Hepatocyte (in vitro differentiated cells): ENCODE results near the gene CDC6. TPM values are rescaled to one million over a fixed set of nuclear protein-coding genes. Genes with fewer than 3 reads are reported as not detected.
A peak's percentile ranks its signal among the peaks of the same experiment; 100 is the strongest.

Source experiments
- DNase-seq: peaks from one replicate; pipeline ENCODE4 v3.0.0-alpha.2; 2016; ENCODE audit warnings: low spot score
- H2AFZ ChIP-seq: fragments of 200-600 bp; sonication (generic); 2 replicates; pipeline ENCODE4 v1.6.0; 2016; ENCODE audit warnings: antibody characterized with exemption, mild to moderate bottlenecking
- H3K27ac ChIP-seq: fragments of 200-600 bp; sonication (generic); 2 replicates; pipeline ENCODE4 v1.5.1; 2016; ENCODE audit warnings: mild to moderate bottlenecking
- H3K27me3 ChIP-seq: fragments of 200-600 bp; sonication (generic); 2 replicates; pipeline ENCODE4 v1.6.1; 2016
- H3K36me3 ChIP-seq: fragments of 200-600 bp; sonication (generic); replicated peaks from 2 replicates; pipeline ENCODE4 v1.5.1; 2016; ENCODE audit warnings: low read depth; ENCODE audit not compliant: insufficient read depth
- H3K4me1 ChIP-seq: fragments of 200-600 bp; sonication (generic); 2 replicates; pipeline ENCODE4 v1.5.1; 2016; ENCODE audit warnings: mild to moderate bottlenecking, moderate library complexity; ENCODE audit not compliant: insufficient read depth
- H3K4me2 ChIP-seq: fragments of 200-600 bp; sonication (generic); 2 replicates; pipeline ENCODE4 v1.6.0; 2016
- H3K4me3 ChIP-seq: fragments of 200-600 bp; sonication (generic); 2 replicates; pipeline ENCODE4 v1.5.1; 2016; ENCODE audit warnings: mild to moderate bottlenecking
- H3K79me2 ChIP-seq: fragments of 200-600 bp; sonication (generic); 2 replicates; pipeline ENCODE4 v1.6.0; 2017; ENCODE audit warnings: mild to moderate bottlenecking
- H3K9me2 ChIP-seq: fragments of 200-600 bp; sonication (generic); replicated peaks from 2 replicates; pipeline ENCODE4 v1.6.0; 2017; ENCODE audit warnings: mild to moderate bottlenecking; ENCODE audit not compliant: insufficient read depth
- H3K9me3 ChIP-seq: fragments of 200-600 bp; sonication (generic); 2 replicates; pipeline ENCODE4 v1.5.1; 2016; ENCODE audit warnings: low read depth, mild to moderate bottlenecking
- H4K20me1 ChIP-seq: fragments of 200-600 bp; sonication (generic); 2 replicates; pipeline ENCODE4 v1.6.0; 2016; ENCODE audit warnings: mild to moderate bottlenecking; ENCODE audit not compliant: insufficient read depth, poor library complexity, severe bottlenecking
- EZH2 ChIP-seq: fragments of 200-600 bp; sonication (generic); IDR thresholded peaks from 2 replicates; pipeline ENCODE4 v1.6.1; 2016; ENCODE audit warnings: antibody characterized with exemption, mild to moderate bottlenecking, borderline replicate concordance
- EZH2phosphoT487 ChIP-seq: fragments of 200-600 bp; sonication (generic); IDR thresholded peaks from one replicate; pipeline ENCODE4 v1.6.1; 2018; ENCODE audit warnings: antibody characterized with exemption, mild to moderate bottlenecking, low read depth, moderate library complexity; ENCODE audit not compliant: unreplicated experiment, severe bottlenecking
- WGBS: methylation state at CpG from one replicate; pipeline ENCODE4 v1.1.6; 2016; ENCODE audit warnings: low lambda C conversion rate; ENCODE audit errors: missing lambda C conversion rate; 5-methylcytosine and 5-hydroxymethylcytosine counted together
- polyA plus RNA-seq: library from polyadenylated mRNA; unstranded; fragments of >200 nt; fragmentation: Nextera tagmentation; extraction: Ambion mirVana; gene quantifications from 2 replicates; pipeline ENCODE4 v1.2.1, GENCODE V29; 2016
- total RNA-seq: library from RNA; depleted of rRNA; stranded (reverse); fragments of >200 nt; gene quantifications from 2 replicates; pipeline ENCODE4 v1.2.3, GENCODE V29; 2014
- TF ChIP-seq, protein P1 (sequence below): fragments of 200-600 bp; sonication (generic); IDR thresholded peaks from 2 replicates; pipeline ENCODE4 v1.5.1; 2016; ENCODE audit warnings: antibody characterized with exemption, mild to moderate bottlenecking; ENCODE audit not compliant: poor library complexity

The CDC6 gene
- total and polyA plus RNA-seq, 2 experiments from 2014 or later: 5.1 to 5.8 TPM

GRCh38 chr17:40320756-40321523 lies 33.3 kb downstream of the CDC6 start:
- DNase-seq: no peak
- Histone ChIP-seq H3K4me2 (peak overlapping the region; percentile 87), H3K9me2 (no peaks in the 10 kb centered on the region), H3K36me3 (no peaks in the 10 kb centered on the region), H4K20me1 (peaks cover 65% of the 10 kb centered on the region), H2AFZ (no peak overlapping the region), H3K27me3 (no peaks in the 10 kb centered on the region), H3K4me1 (peaks cover 74% of the 10 kb centered on the region), H3K79me2 (peaks cover 87% of the 10 kb centered on the region), H3K9me3 (no peaks in the 10 kb centered on the region), H3K4me3 (no peak overlapping the region), H3K27ac (peak overlapping the region; percentile 87)
- 67% methylated on average over 11 of the region's 19 CpGs for WGBS
- TF ChIP-seq, protein P1, sequence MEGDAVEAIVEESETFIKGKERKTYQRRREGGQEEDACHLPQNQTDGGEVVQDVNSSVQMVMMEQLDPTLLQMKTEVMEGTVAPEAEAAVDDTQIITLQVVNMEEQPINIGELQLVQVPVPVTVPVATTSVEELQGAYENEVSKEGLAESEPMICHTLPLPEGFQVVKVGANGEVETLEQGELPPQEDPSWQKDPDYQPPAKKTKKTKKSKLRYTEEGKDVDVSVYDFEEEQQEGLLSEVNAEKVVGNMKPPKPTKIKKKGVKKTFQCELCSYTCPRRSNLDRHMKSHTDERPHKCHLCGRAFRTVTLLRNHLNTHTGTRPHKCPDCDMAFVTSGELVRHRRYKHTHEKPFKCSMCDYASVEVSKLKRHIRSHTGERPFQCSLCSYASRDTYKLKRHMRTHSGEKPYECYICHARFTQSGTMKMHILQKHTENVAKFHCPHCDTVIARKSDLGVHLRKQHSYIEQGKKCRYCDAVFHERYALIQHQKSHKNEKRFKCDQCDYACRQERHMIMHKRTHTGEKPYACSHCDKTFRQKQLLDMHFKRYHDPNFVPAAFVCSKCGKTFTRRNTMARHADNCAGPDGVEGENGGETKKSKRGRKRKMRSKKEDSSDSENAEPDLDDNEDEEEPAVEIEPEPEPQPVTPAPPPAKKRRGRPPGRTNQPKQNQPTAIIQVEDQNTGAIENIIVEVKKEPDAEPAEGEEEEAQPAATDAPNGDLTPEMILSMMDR: no peak
- TF ChIP-seq EZH2: no peak
- no peak for TF ChIP-seq EZH2phosphoT487

- no peaks in the 10 kb centered on the region for H3K36me3 ChIP-seq
- peaks cover 93% of the 10 kb centered on the region for H3K79me2 ChIP-seq
- H3K9me3 ChIP-seq: no peaks in the 10 kb centered on the region
- no peak overlapping the region for H3K4me3 ChIP-seq
- TF ChIP-seq, protein P1: no peak
- TF ChIP-seq EZH2 (no peak), EZH2phosphoT487 (no peak)
- H3K4me1 ChIP-seq: peaks cover 72% of the 10 kb centered on the region
- H4K20me1 ChIP-seq: peaks cover 68% of the 10 kb centered on the region
- DNase-seq: no peak
- H3K27ac ChIP-seq: peak overlapping the region; percentile 87
- H2AFZ ChIP-seq: no peak overlapping the region
- H3K9me2 ChIP-seq: no peaks in the 10 kb centered on the region
- 81% methylated on average over 4 of the region's 4 CpGs for WGBS
- H3K27me3 ChIP-seq: no peaks in the 10 kb centered on the region
- H3K4me2 ChIP-seq: peak overlapping the region; percentile 87
Observed at GRCh38 chr17:40321524-40321929, 33.8 kb downstream of the CDC6 start.

DNA sequence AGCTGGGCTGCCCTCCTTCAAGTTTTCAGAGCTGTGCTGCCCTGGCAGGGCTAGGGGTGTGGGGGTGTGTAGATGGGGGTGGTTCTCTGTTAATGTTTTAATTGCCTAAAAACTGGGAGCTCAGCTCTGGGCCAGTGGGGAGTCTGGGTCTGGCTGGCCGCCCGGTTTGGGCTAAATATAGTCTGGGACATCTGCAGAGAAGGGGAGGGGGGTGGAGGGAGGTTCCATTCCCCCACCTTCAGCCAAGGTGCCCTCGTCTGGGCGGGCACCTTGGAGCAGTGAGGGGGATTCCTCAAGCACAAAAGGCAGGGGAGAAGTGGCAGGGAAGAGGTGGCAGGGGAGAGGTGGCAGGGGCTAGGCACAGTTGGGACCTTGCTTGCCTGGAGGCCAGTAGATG lies 34.3 kb downstream of the CDC6 start:
- no peaks in the 10 kb centered on the region for H3K9me2 ChIP-seq
- H3K36me3 ChIP-seq: no peaks in the 10 kb centered on the region
- H3K79me2 ChIP-seq: peaks cover 96% of the 10 kb centered on the region
- TF ChIP-seq, protein P1: no peak
- TF ChIP-seq EZH2phosphoT487: no peak
- no peak for TF ChIP-seq EZH2
- H2AFZ ChIP-seq: no peak overlapping the region
- no peak overlapping the region for H3K4me3 ChIP-seq
- H3K4me2 ChIP-seq: peak overlapping the region; percentile 87
- 66% methylated on average over 4 of the region's 4 CpGs for WGBS
- H3K27ac ChIP-seq: peak overlapping the region; percentile 87
- H3K9me3 ChIP-seq: no peaks in the 10 kb centered on the region
- peaks cover 74% of the 10 kb centered on the region for H3K4me1 ChIP-seq
- H3K27me3 ChIP-seq: no peaks in the 10 kb centered on the region
- DNase-seq: no peak
- peaks cover 73% of the 10 kb centered on the region for H4K20me1 ChIP-seq
